Measurements from ENCODE around the gene COG4.

GRCh38 chr16:70453117-70453891, 70.0 kb downstream of the COG4 start:
- TF ChIP-seq CTCF (tag by site-specific recombination; IDR thresholded peaks at IDR 0.05): no peak
- no peak for TF ChIP-seq ZNF133 (tag by site-specific recombination; IDR thresholded peaks at IDR 0.05)
- TF ChIP-seq ZBTB8A (tag by site-specific recombination; IDR thresholded peaks at IDR 0.05): no peak
- TF ChIP-seq ZNF629 (tag by site-specific recombination; IDR thresholded peaks at IDR 0.05): no peak
- TF ChIP-seq GLI2 (tag by site-specific recombination; IDR thresholded peaks at IDR 0.05; ENCODE audit: borderline replicate concordance, low read depth): no peak
- TF ChIP-seq BCL11A (tag by site-specific recombination; IDR thresholded peaks at IDR 0.05; ENCODE audit: low read depth): no peak
